Right atrium auricular region (tissue), 2 donors: ENCODE measurements around the gene ZNF14. TPM values are rescaled to one million over a fixed set of nuclear protein-coding genes. Genes with fewer than 3 reads are reported as not detected.
"Not testable (repeated sequence)": the region's sequence is repeated elsewhere in the genome, so short reads cannot be mapped to it uniquely, and the experiment has no call there.

Experiments used
- DNase-seq: peaks from one replicate; pipeline ENCODE4 v3.0.0-alpha.2; 2019; ENCODE audit warnings: low spot score
- H3K27ac ChIP-seq, 2 donors: fragments of 200-600 bp; sonication (generic); 1 replicate in 1 of 2; 2 replicates in 1 of 2; pipeline ENCODE4 v1.5.1; 2016 to 2019
- H3K27me3 ChIP-seq, 2 donors: fragments of 200-600 bp; sonication (generic); one replicate each; pipeline versions ENCODE4 v1.5.1 to v1.6.0; 2017 to 2019
- H3K36me3 ChIP-seq: fragments of 200-600 bp; sonication (generic); one replicate; pipeline ENCODE4 v1.5.1; 2016
- H3K4me1 ChIP-seq, 2 donors: fragments of 200-600 bp; sonication (generic); one replicate each; pipeline versions ENCODE4 v1.5.1 to v1.6.0; 2017 to 2019
- H3K4me3 ChIP-seq, 2 donors: fragments of 200-600 bp; sonication (generic); 1 replicate in 1 of 2; 2 replicates in 1 of 2; pipeline ENCODE4 v1.5.1; 2017 to 2019; ENCODE audit warnings: mild to moderate bottlenecking in 1 of 2, moderate library complexity in 1 of 2
- H3K9me3 ChIP-seq, 2 donors: fragments of 200-600 bp; sonication (generic); one replicate each; pipeline ENCODE4 v1.5.1; 2019
- total RNA-seq, 2 donors: library from RNA; depleted of rRNA; stranded (reverse); fragments of >200 nt; gene quantifications; one replicate each; pipeline ENCODE4 v1.1.0, GENCODE V29; 2016
- TF ChIP-seq, protein P1 (sequence below), 2 donors: fragments of 200-600 bp; sonication (generic); IDR thresholded peaks; one replicate each; pipeline ENCODE4 v1.5.1; 2019; ENCODE audit warnings: antibody characterized with exemption in 2 of 2

Gene ZNF14
- total RNA-seq, 2 donors from 2014 or later: 2.8 to 4.6 TPM

DNA sequence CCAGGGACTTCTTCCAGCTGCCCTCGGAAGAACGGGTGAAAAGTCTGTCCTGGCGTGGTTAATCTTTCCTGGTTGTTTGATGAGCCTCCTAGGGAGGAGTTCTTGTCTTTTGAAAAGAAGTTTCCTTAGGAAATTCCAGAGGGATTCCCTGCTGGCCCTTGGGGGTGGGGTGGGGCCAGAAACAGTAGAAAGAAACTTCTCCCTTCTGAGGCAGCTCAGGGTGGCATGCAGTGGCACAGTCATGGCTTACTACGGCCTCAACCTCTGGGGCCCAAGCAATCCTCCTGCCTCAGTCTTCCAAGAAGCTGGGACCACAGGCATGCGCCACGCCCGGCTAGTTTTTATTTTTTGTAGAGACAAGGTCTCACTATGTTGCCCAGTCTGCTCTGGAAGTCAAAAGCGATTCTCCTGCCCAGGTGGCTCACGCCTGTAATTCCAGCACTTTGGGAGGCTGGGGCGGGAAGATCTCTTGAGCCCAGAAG lies 62.8 kb downstream of the ZNF14 start:
- TF ChIP-seq, protein P1, sequence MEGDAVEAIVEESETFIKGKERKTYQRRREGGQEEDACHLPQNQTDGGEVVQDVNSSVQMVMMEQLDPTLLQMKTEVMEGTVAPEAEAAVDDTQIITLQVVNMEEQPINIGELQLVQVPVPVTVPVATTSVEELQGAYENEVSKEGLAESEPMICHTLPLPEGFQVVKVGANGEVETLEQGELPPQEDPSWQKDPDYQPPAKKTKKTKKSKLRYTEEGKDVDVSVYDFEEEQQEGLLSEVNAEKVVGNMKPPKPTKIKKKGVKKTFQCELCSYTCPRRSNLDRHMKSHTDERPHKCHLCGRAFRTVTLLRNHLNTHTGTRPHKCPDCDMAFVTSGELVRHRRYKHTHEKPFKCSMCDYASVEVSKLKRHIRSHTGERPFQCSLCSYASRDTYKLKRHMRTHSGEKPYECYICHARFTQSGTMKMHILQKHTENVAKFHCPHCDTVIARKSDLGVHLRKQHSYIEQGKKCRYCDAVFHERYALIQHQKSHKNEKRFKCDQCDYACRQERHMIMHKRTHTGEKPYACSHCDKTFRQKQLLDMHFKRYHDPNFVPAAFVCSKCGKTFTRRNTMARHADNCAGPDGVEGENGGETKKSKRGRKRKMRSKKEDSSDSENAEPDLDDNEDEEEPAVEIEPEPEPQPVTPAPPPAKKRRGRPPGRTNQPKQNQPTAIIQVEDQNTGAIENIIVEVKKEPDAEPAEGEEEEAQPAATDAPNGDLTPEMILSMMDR (IDR thresholded peaks at IDR 0.05): no peak
- H3K27me3 ChIP-seq: no peaks in the 10 kb centered on the region
- no peak overlapping the region for H3K27ac ChIP-seq
- no peak overlapping the region for H3K4me3 ChIP-seq
- H3K4me1 ChIP-seq: peaks cover 0 to 17% of the 10 kb centered on the region in 2 donors
- no peaks in the 10 kb centered on the region for H3K9me3 ChIP-seq
- DNase-seq: no peak
- no peaks in the 10 kb centered on the region for H3K36me3 ChIP-seq

DNA sequence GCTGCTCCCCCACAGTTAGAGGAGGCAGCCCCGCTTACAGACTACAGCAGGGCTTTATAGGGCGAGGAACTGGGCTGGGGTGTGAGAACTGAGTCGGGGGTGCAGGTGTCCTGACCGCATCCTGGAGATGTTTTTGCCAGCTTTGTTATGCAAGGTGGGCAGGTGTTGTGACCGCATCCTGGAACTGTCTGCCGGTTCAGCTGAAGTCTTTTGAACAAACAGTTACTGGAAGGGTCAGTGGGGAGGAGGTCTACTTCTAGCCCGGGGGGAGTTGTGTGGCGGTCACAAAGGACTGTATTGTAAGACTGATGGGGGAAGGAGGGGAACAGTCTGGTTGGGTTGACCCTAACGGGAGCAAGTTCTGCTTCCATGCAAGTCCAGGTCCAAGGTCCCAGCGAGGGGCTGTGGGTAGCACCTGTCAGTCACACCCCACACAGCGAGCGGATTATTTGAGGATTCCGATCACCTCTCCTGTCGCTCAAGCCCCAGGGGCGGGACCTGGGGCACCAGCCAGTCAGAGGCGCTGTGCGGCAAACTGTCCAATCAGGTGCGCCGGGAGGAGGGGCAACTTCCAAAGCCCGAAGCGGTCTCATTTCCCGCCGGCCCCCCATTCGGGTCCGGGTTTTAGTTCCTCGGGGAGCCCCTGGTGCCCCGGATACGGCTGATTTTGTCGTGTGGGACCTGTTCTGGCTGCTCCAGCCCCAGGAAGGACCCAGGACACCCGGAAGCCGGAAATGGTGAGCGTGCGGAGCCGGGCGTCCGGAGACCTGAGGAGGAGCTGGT lies 64.5 kb downstream of the ZNF14 start, which contains the start of gene ZNF101:
Gene ZNF101, plus strand, starts transcription at position 610 of the 783 bp plus-strand sequence. Its CDS starts 125 bp downstream, at position 735.
- H3K9me3 ChIP-seq: no peaks in the 10 kb centered on the region
- no peaks in the 10 kb centered on the region for H3K27me3 ChIP-seq
- H3K4me3 ChIP-seq: peak within 1 kb of the TSS; percentile 73 to 74
- peak within 1 kb of the TSS; percentile 70 to 82 for H3K27ac ChIP-seq
- H3K36me3 ChIP-seq: no peaks in the 10 kb centered on the region
- TF ChIP-seq, protein P1 (IDR thresholded peaks at IDR 0.05): no peak
- H3K4me1 ChIP-seq: peaks cover 0 to 17% of the 10 kb centered on the region in 2 donors
- peak; percentile 93 for DNase-seq

DNA sequence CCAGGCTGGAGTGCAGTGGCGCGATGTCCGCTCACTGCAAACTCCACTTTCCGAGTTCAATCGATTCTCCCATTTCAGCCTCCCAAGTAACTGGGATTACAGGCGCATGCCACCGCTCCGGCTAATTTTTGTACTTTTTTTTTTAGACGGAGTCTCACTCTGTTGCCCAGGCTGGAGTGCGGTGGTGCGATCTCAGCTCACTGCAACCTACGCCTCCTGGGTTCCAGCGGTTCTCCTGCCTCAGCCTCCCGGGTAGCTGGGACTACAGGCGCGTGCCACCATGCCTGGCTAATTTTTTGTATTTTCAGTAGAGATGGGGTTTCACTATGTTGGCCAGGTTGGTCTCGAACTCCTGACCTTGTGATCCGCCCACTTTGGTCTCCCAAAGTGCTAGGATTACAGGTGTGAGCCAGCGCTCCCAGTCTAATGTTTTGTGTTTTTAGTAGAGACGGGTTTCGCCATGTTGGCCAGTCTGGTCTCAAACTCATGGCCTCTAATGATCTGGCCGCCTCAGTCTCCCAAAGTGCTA lies 67.4 kb downstream of the ZNF14 start:
- not testable (repeated sequence) for H3K4me3 ChIP-seq, H3K9me3 ChIP-seq, H3K27ac ChIP-seq, DNase-seq, H3K36me3 ChIP-seq, H3K27me3 ChIP-seq
- peaks cover 0 to 38% of the 10 kb centered on the region in 2 donors for H3K4me1 ChIP-seq

DNA sequence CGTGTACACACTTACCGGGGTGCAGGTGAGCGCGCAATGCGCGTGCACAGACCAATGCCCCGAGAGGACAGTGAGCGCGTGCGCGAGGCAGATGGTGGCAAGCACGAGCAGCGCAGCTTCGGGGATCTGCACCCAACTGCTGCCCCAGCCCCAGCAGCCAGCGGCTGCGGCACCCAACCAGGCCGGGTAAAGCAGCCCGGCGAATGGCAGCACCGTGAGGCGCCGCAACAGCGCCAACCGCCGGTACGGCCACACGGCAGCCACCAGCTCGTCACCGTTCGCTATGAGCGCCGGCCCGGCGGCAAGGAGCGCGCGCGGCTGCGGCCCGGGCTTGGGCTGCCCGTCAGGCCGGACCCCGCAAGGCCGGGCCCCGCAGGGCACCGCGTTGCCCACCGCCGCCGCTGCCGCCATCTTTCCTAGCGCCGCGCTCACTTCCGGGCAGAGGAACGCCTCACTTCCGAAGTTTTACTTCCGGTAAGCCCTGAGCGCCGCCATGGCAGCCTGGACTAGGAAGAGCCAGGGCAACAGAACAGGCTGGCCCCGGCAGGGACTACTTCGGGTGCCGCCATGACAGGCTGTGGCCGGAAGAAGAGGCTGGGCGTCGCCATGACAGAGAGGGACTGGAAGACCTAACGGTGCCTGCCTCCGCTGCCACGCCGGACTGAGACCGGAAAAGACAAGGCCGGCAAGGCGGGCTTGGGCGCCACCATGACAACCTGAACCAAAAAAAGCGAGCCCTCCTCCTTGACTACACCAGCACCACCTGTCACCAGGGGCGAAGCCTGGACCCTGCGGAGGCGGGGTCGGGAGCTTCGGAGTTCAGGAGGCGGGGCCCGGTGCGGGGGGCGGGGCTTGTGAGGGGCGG lies 69.4 kb downstream of the ZNF14 start, which contains the start of gene ATP13A1:
Gene ATP13A1, minus strand, starts transcription at position 421 of the 865 bp plus-strand sequence. Its CDS starts 10 bp downstream, at position 411.
- Histone ChIP-seq H3K9me3 (no peaks in the 10 kb centered on the region), H3K4me1 (peaks cover 0 to 27% of the 10 kb centered on the region in 2 donors), H3K27me3 (no peaks in the 10 kb centered on the region), H3K4me3 (peak within 1 kb of the TSS; percentile 83 to 98), H3K36me3 (peaks cover 17% of the 10 kb centered on the region), H3K27ac (peak within 1 kb of the TSS; percentile 92 to 95)
- TF ChIP-seq, protein P1 (IDR thresholded peaks at IDR 0.05): peak in 1 of 2 donors; percentile 38
- DNase-seq: peak; percentile 97

DNA sequence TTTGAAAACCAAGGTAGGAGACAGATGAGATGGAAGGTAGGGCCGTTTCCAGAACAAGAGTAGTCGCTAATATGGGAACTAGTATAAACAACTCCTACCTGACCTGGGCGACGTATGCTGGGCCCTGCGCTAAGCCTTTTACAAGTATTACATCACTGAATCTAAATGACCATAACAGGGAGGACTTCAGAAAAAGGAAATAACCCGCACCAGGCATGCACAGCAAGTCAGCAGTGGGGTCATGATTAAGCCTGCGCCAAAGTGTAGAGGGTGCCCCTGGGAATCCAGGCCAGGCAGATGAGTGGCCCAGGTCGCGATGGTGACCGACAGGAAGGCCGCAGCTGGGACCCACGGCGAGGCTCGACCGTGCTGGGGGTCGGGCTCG lies 70.0 kb downstream of the ZNF14 start:
- peak overlapping the region; percentile 92 to 95 for H3K27ac ChIP-seq
- TF ChIP-seq, protein P1 (IDR thresholded peaks at IDR 0.05): no peak
- H3K9me3 ChIP-seq: no peaks in the 10 kb centered on the region
- peak overlapping the region; percentile 83 to 98 for H3K4me3 ChIP-seq
- H3K4me1 ChIP-seq: peaks cover 0 to 22% of the 10 kb centered on the region in 2 donors
- no peaks in the 10 kb centered on the region for H3K27me3 ChIP-seq
- no peak for DNase-seq
- peaks cover 23% of the 10 kb centered on the region for H3K36me3 ChIP-seq
